ENCODE measurements around the gene SNIP1. TPM values are rescaled to one million over a fixed set of nuclear protein-coding genes. Genes with fewer than 3 reads are reported as not detected.
A peak's percentile ranks its signal among the peaks of the same experiment; 100 is the strongest.
"Not testable (repeated sequence)": the region's sequence is repeated elsewhere in the genome, so short reads cannot be mapped to it uniquely, and the experiment has no call there.

The SNIP1 gene
- total and polyA plus RNA-seq, 12 donors, result 4.0 to 22.4 (median 14.1) TPM

GRCh38 chr1:37513795-37514349 lies 40.2 kb downstream of the SNIP1 start:
- intact Hi-C loops (cut with DNase I), result no loop called here
- TF ChIP-seq POLR2A (IDR thresholded peaks at IDR 0.05) (no peak), CTCF (IDR thresholded peaks at IDR 0.05) (no peak)
- H3K4me1 ChIP-seq (replicated peaks in 1 of 2), result peaks cover 7 to 19% of the 10 kb centered on the region in 2 donors
- DNase-seq, result peak in 5 of 7 donors; percentile 18 to 61 (median 30)
- 3 to 6% (median 4%) methylated on average over 16 to 26 of the region's 26 CpGs for WGBS, 4 donors
- peak overlapping the region; percentile 90 to 98 (median 96) for H3K27ac ChIP-seq
- H3K27me3 ChIP-seq, result no peaks in the 10 kb centered on the region
- no peaks in the 10 kb centered on the region for H3K9me3 ChIP-seq (replicated peaks in 1 of 3)
- H3K4me3 ChIP-seq, result peak overlapping the region; percentile 53 to 98 (median 72)
- peaks cover 0 to 24% of the 10 kb centered on the region in 2 donors for H3K36me3 ChIP-seq (replicated peaks in 1 of 2)

GRCh38 chr1:37509181-37509580 lies 44.9 kb downstream of the SNIP1 start:
- H3K27ac ChIP-seq, result no peak overlapping the region
- WGBS, 4 donors, result 83 to 89% (median 87%) methylated on average over 4 of the region's 4 CpGs
- peaks cover 7 to 15% of the 10 kb centered on the region in 2 donors for H3K4me1 ChIP-seq (replicated peaks in 1 of 2)
- no peak overlapping the region for H3K4me3 ChIP-seq
- DNase-seq, result no peak
- no peak for TF ChIP-seq CTCF (IDR thresholded peaks at IDR 0.05)
- TF ChIP-seq POLR2A (IDR thresholded peaks at IDR 0.05), result no peak
- intact Hi-C loops (cut with DNase I), result no loop called here
- H3K9me3 ChIP-seq (replicated peaks in 1 of 3), result no peaks in the 10 kb centered on the region
- H3K27me3 ChIP-seq, result no peaks in the 10 kb centered on the region
- H3K36me3 ChIP-seq (replicated peaks in 1 of 2), result peaks cover 0 to 48% of the 10 kb centered on the region in 2 donors

GRCh38 chr1:37506740-37507139 lies 47.4 kb downstream of the SNIP1 start:
- intact Hi-C loops (cut with DNase I), result no loop called here
- 20 to 100% (median 95%) methylated on average over 1 to 2 of the region's 2 CpGs for WGBS, 4 donors
- TF ChIP-seq POLR2A (IDR thresholded peaks at IDR 0.05) (no peak), CTCF (IDR thresholded peaks at IDR 0.05) (no peak)
- Histone ChIP-seq H3K9me3 (replicated peaks in 1 of 3) (no peaks in the 10 kb centered on the region), H3K36me3 (replicated peaks in 1 of 2) (peaks cover 0 to 46% of the 10 kb centered on the region in 2 donors), H3K27ac (no peak overlapping the region), H3K4me3 (no peak overlapping the region), H3K4me1 (replicated peaks in 1 of 2) (no peaks in the 10 kb centered on the region), H3K27me3 (no peaks in the 10 kb centered on the region)
- DNase-seq, result no peak

- DNase-seq; H3K9me3 ChIP-seq (replicated peaks in 1 of 3); H3K27ac ChIP-seq; H3K4me3 ChIP-seq; H3K27me3 ChIP-seq; intact Hi-C loops (cut with DNase I): not testable (repeated sequence)
- H3K4me1 ChIP-seq (replicated peaks in 1 of 2), result peaks cover 9 to 12% of the 10 kb centered on the region in 2 donors
- WGBS, 4 donors, result 93 to 97% (median 95%) methylated on average over 2 of the region's 2 CpGs
- peaks cover 0 to 37% of the 10 kb centered on the region in 2 donors for H3K36me3 ChIP-seq (replicated peaks in 1 of 2)
Measured at GRCh38 chr1:37502791-37503190, 51.3 kb downstream of the SNIP1 start.

GRCh38 chr1:37502104-37502503 lies 52.0 kb downstream of the SNIP1 start:
- Histone ChIP-seq H3K4me3 (no peak overlapping the region), H3K27ac (no peak overlapping the region), H3K9me3 (replicated peaks in 1 of 3) (no peaks in the 10 kb centered on the region), H3K27me3 (no peaks in the 10 kb centered on the region), H3K36me3 (replicated peaks in 1 of 2) (peaks cover 0 to 36% of the 10 kb centered on the region in 2 donors), H3K4me1 (replicated peaks in 1 of 2) (peaks cover 9 to 12% of the 10 kb centered on the region in 2 donors)
- intact Hi-C loops (cut with DNase I), result no loop called here
- DNase-seq, result no peak
- TF ChIP-seq POLR2A (IDR thresholded peaks at IDR 0.05), result no peak
- no peak for TF ChIP-seq CTCF (IDR thresholded peaks at IDR 0.05)
